CD14-positive monocyte (primary cell): ENCODE data around the gene CCDC15. TPM values are rescaled to one million over a fixed set of nuclear protein-coding genes. Genes with fewer than 3 reads are reported as not detected.

Experiments used
- DNase-seq, 3 donors: peaks; one replicate each; pipeline ENCODE4 v3.0.0-alpha.2; 2011 to 2022
- H2AFZ ChIP-seq: 2 replicates; pipeline ENCODE4 v1.6.0; 2012; ENCODE audit warnings: mild to moderate bottlenecking, low read depth, low read length, inconsistent platforms; ENCODE audit not compliant: insufficient read depth, poor library complexity, severe bottlenecking
- H3K27ac ChIP-seq, 2 donors: 1 replicate in 1 of 2; 2 replicates in 1 of 2; pipeline ENCODE4 v1.5.1; 2012 to 2013; ENCODE audit warnings: low read length in 2 of 2, control low read depth in 1 of 2, inconsistent platforms in 1 of 2, low read depth in 1 of 2, mild to moderate bottlenecking in 1 of 2
- H3K27me3 ChIP-seq, 2 donors: one replicate each; pipeline versions ENCODE4 v1.6.0 to v1.6.1; 2011 to 2013; ENCODE audit warnings: low read length in 2 of 2; ENCODE audit not compliant: control insufficient read depth in 2 of 2, insufficient read depth in 2 of 2
- H3K36me3 ChIP-seq, 2 donors: replicated peaks in 1 of 2; 1 replicate in 1 of 2; 2 replicates in 1 of 2; pipeline versions ENCODE4 v1.5.1 to v1.6.1; 2012 to 2013; ENCODE audit warnings: low read length in 2 of 2, control low read depth in 1 of 2, inconsistent platforms in 1 of 2, mild to moderate bottlenecking in 1 of 2; ENCODE audit not compliant: insufficient read depth in 2 of 2, control insufficient read depth in 1 of 2
- H3K4me1 ChIP-seq, 2 donors: 1 replicate in 1 of 2; 2 replicates in 1 of 2; pipeline versions ENCODE4 v1.5.1 to v1.6.1; 2012 to 2013; ENCODE audit warnings: low read length in 2 of 2, control low read depth in 1 of 2, inconsistent platforms in 1 of 2, mild to moderate bottlenecking in 1 of 2, moderate library complexity in 1 of 2; ENCODE audit not compliant: insufficient read depth in 2 of 2, control insufficient read depth in 1 of 2
- H3K4me2 ChIP-seq: replicated peaks from 2 replicates; pipeline ENCODE3; 2012; ENCODE audit warnings: low read length, moderate library complexity, mild to moderate bottlenecking; ENCODE audit not compliant: poor library complexity, severe bottlenecking; ENCODE audit errors: extremely low read depth
- H3K4me3 ChIP-seq, 3 experiments: fragments of 200-600 bp in 1 of 3; sonication (generic) in 1 of 3; replicated peaks in 1 of 3; 1 replicate in 2 of 3; 2 replicates in 1 of 3; pipeline ENCODE4 v1.5.1; 2011 to 2013; ENCODE audit warnings: low read length in 3 of 3, mild to moderate bottlenecking in 3 of 3, control low read depth in 2 of 3, low read depth in 2 of 3, inconsistent platforms in 1 of 3, moderate library complexity in 1 of 3
- H3K79me2 ChIP-seq: 2 replicates; pipeline ENCODE4 v1.6.0; 2012; ENCODE audit warnings: mild to moderate bottlenecking, control low read depth, inconsistent platforms, low read length, moderate library complexity; ENCODE audit not compliant: insufficient read depth
- H3K9ac ChIP-seq: 2 replicates; pipeline ENCODE4 v1.6.0; 2017; ENCODE audit warnings: low read length, mild to moderate bottlenecking; ENCODE audit not compliant: insufficient read depth, poor library complexity, severe bottlenecking
- H3K9me3 ChIP-seq, 2 donors: replicated peaks in 1 of 2; 1 replicate in 1 of 2; 2 replicates in 1 of 2; pipeline versions ENCODE4 v1.5.1 to v1.6.1; 2012 to 2013; ENCODE audit warnings: low read length in 2 of 2, control low read depth in 1 of 2; ENCODE audit not compliant: control insufficient read depth in 1 of 2, insufficient read depth in 1 of 2
- H4K20me1 ChIP-seq: 2 replicates; pipeline ENCODE4 v1.6.0; 2012; ENCODE audit warnings: mild to moderate bottlenecking, low read length, control low read depth, moderate library complexity; ENCODE audit not compliant: insufficient read depth
- H3K27ac Mint-ChIP-seq, 7 donors: one replicate each; pipeline ENCODE4 v1.8.0; 2020; ENCODE audit warnings: mild to moderate bottlenecking in 7 of 7, mixed read lengths in 7 of 7, moderate library complexity in 6 of 7, inconsistent platforms in 2 of 7
- H3K27me3 Mint-ChIP-seq, 3 donors: one replicate each; pipeline ENCODE4 v1.8.0; 2021 to 2022; ENCODE audit warnings: low read depth in 3 of 3, mild to moderate bottlenecking in 3 of 3, mixed read lengths in 3 of 3, moderate library complexity in 3 of 3, inconsistent platforms in 1 of 3
- H3K36me3 Mint-ChIP-seq, 2 donors: one replicate each; pipeline ENCODE4 v1.8.0; 2020; ENCODE audit warnings: mixed read lengths in 2 of 2, inconsistent platforms in 1 of 2, mild to moderate bottlenecking in 1 of 2
- H3K4me1 Mint-ChIP-seq: one replicate; pipeline ENCODE4 v1.8.0; 2020; ENCODE audit warnings: mild to moderate bottlenecking, mixed read lengths
- H3K4me3 Mint-ChIP-seq, 2 donors: one replicate each; pipeline ENCODE4 v1.8.0; 2020; ENCODE audit warnings: mild to moderate bottlenecking in 2 of 2, mixed read lengths in 2 of 2, moderate library complexity in 1 of 2
- H3K9me3 Mint-ChIP-seq, 7 donors: one replicate each; pipeline ENCODE4 v1.8.0; 2020 to 2022; ENCODE audit warnings: mixed read lengths in 7 of 7, mild to moderate bottlenecking in 6 of 7, moderate library complexity in 6 of 7, inconsistent platforms in 2 of 7
- WGBS: methylation state at CpG from one replicate; pipeline ENCODE4 v1.1.5; 2013; ENCODE audit warnings: missing lambda C conversion rate; ENCODE audit not compliant: insufficient coverage; 5-methylcytosine and 5-hydroxymethylcytosine counted together
- intact Hi-C, 2 donors: fragments of 100-400 bp; cut with micrococcal nuclease; formaldehyde crosslinking; loops; one replicate each; pipeline versions ENCODE4 v1.15.0 to v1.15.1; 2023
- polyA plus RNA-seq, 3 donors: library from polyadenylated mRNA; depleted of rRNA in 1 of 3; unstranded in 2 of 3; stranded (reverse) in 1 of 3; fragments of 300-500 nt in 2 of 3; fragments of >200 nt in 1 of 3; fragmentation: Illumina TruSeq in 2 of 3; gene quantifications; 1 replicate in 2 of 3; 2 replicates in 1 of 3; pipeline ENCODE4 v1.2.3, GENCODE V29; 2012 to 2021
- TF ChIP-seq, protein P1 (sequence below): fragments of 200-600 bp; IDR thresholded peaks from one replicate; pipeline ENCODE4 v1.8.0; 2022; ENCODE audit warnings: antibody characterized with exemption, mild to moderate bottlenecking

CCDC15 gene
- polyA plus RNA-seq, 3 donors = 0.24 to 0.32 (median 0.28) TPM

DNA sequence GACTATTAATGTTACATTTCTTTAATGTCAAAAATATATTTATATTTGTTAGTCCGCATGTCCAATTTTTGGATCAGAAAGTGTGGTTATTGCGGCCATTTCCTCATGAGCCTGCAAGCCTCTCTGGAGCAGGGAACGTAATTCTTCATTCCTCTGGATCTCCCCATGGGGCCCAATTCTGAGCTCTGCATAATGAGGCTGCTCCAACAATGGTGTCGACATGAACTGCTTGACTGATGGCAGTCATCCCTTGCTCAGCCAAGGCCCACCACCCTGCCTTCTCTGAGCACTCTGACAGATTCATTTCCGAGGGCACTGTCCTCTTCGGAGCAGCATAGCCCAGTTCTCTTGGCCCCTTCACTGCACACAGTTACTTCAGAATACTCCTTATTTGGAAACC lies 15.0 kb upstream of the CCDC15 start:
- no peaks in the 10 kb centered on the region for H4K20me1 ChIP-seq
- H3K4me1 Mint-ChIP-seq = no peaks in the 10 kb centered on the region
- no peaks in the 10 kb centered on the region for H3K36me3 ChIP-seq
- no peaks in the 10 kb centered on the region for H3K4me1 ChIP-seq
- no peak overlapping the region for H3K27ac Mint-ChIP-seq
- H3K27me3 ChIP-seq = peaks cover 0 to 2% of the 10 kb centered on the region in 2 donors
- WGBS = 94% methylated on average over 4 of the region's 6 CpGs
- H2AFZ ChIP-seq = no peak overlapping the region
- H3K27me3 Mint-ChIP-seq = peaks cover 2 to 8% (median 8%) of the 10 kb centered on the region in 3 donors
- H3K4me2 ChIP-seq = no peak overlapping the region
- H3K9me3 Mint-ChIP-seq = peaks cover 2 to 13% (median 5%) of the 10 kb centered on the region in 7 donors
- no peak overlapping the region for H3K27ac ChIP-seq
- H3K9me3 ChIP-seq = peaks cover 0 to 5% of the 10 kb centered on the region in 2 donors
- no peak overlapping the region for H3K4me3 Mint-ChIP-seq
- TF ChIP-seq, protein P1, sequence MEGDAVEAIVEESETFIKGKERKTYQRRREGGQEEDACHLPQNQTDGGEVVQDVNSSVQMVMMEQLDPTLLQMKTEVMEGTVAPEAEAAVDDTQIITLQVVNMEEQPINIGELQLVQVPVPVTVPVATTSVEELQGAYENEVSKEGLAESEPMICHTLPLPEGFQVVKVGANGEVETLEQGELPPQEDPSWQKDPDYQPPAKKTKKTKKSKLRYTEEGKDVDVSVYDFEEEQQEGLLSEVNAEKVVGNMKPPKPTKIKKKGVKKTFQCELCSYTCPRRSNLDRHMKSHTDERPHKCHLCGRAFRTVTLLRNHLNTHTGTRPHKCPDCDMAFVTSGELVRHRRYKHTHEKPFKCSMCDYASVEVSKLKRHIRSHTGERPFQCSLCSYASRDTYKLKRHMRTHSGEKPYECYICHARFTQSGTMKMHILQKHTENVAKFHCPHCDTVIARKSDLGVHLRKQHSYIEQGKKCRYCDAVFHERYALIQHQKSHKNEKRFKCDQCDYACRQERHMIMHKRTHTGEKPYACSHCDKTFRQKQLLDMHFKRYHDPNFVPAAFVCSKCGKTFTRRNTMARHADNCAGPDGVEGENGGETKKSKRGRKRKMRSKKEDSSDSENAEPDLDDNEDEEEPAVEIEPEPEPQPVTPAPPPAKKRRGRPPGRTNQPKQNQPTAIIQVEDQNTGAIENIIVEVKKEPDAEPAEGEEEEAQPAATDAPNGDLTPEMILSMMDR = no peak
- intact Hi-C loops = no loop called here
- DNase-seq = no peak
- H3K4me3 ChIP-seq = no peak overlapping the region
- H3K9ac ChIP-seq = no peak overlapping the region
- H3K79me2 ChIP-seq = no peaks in the 10 kb centered on the region
- H3K36me3 Mint-ChIP-seq = no peaks in the 10 kb centered on the region

DNA sequence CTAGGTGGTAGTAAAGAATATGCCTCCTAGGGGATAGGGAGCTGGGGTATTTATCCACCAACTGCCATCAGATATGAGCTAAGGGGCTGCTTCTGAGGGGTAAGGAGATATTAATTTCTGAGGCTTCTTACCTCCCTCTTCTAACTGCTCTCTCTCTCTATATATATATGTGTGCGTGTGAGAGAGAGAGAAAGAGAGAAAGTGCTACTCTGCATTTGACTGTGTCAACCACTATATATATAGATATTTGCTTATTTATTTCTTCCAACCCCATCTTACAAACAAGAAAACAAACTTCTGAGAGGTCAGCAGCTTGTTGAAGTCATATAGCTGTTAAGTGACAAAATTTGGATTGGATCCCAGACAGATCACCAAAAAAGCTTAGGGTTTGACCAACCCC lies 12.3 kb upstream of the CCDC15 start:
- no peaks in the 10 kb centered on the region for H3K4me1 Mint-ChIP-seq
- H3K27me3 ChIP-seq = no peaks in the 10 kb centered on the region
- WGBS = no CpG with 5 or more reads among the region's 1 CpG
- H3K36me3 Mint-ChIP-seq = no peaks in the 10 kb centered on the region
- DNase-seq = no peak
- H3K4me2 ChIP-seq = no peak overlapping the region
- H4K20me1 ChIP-seq = no peaks in the 10 kb centered on the region
- H3K4me1 ChIP-seq = no peaks in the 10 kb centered on the region
- peaks cover 0 to 5% (median 4%) of the 10 kb centered on the region in 3 donors for H3K27me3 Mint-ChIP-seq
- H2AFZ ChIP-seq = no peak overlapping the region
- TF ChIP-seq, protein P1 = no peak
- H3K27ac Mint-ChIP-seq = no peak overlapping the region
- H3K4me3 Mint-ChIP-seq = no peak overlapping the region
- H3K4me3 ChIP-seq = no peak overlapping the region
- peaks cover 0 to 5% of the 10 kb centered on the region in 2 donors for H3K9me3 ChIP-seq
- no peak overlapping the region for H3K27ac ChIP-seq
- intact Hi-C loops = no loop called here
- peaks cover 2 to 13% (median 5%) of the 10 kb centered on the region in 7 donors for H3K9me3 Mint-ChIP-seq
- H3K79me2 ChIP-seq = no peaks in the 10 kb centered on the region
- H3K9ac ChIP-seq = no peak overlapping the region
- no peaks in the 10 kb centered on the region for H3K36me3 ChIP-seq
